Measurements from ENCODE around the gene AFAP1L1. TPM values are rescaled to one million over a fixed set of nuclear protein-coding genes. Genes with fewer than 3 reads are reported as not detected.

AFAP1L1 gene
- total RNA-seq, 4 donors from 2014 or later: 10.3 to 20.6 (median 14.0) TPM

DNA sequence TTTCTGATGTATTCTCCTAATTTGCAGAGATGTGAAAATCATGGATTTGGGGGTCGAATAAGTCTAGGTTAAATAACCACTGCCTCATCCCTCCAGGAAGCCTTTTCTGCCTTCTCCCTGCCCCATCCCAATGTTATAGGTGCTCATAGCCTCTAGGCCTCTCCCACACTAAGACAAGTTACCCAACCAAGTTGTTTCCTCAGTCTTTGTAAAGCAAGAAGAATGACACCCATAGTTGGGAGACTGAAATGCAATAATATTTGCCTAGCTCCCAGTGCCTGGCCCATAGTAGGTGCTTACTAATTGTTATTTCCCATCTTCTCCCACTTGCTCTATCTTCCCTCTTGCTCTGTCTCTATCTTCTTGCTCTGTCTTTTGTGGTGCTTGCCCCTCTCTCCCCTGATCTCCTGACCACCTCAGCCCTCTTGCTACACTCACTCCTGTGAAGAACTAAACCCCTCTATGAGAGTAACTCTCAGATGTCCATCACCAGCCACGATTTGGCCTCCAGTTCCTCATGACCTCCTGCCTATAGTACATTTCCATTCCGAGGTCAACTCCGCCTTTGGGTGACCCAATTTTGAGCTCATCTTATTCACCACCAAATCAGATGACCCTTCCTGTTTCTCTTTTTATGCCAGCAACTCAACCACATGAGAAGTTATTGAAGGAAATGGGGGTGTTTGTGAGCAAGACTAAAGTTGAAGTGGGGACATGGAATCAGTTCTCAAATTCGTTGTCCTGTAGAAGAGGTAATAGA, 7.0 kb downstream of the AFAP1L1 start:
- WGBS, 2 donors (ENCODE audit: low coverage in 1 of 2): 71 to 73% methylated on average over 5 of the region's 5 CpGs
- TF ChIP-seq, protein P1, sequence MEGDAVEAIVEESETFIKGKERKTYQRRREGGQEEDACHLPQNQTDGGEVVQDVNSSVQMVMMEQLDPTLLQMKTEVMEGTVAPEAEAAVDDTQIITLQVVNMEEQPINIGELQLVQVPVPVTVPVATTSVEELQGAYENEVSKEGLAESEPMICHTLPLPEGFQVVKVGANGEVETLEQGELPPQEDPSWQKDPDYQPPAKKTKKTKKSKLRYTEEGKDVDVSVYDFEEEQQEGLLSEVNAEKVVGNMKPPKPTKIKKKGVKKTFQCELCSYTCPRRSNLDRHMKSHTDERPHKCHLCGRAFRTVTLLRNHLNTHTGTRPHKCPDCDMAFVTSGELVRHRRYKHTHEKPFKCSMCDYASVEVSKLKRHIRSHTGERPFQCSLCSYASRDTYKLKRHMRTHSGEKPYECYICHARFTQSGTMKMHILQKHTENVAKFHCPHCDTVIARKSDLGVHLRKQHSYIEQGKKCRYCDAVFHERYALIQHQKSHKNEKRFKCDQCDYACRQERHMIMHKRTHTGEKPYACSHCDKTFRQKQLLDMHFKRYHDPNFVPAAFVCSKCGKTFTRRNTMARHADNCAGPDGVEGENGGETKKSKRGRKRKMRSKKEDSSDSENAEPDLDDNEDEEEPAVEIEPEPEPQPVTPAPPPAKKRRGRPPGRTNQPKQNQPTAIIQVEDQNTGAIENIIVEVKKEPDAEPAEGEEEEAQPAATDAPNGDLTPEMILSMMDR (IDR thresholded peaks at IDR 0.05): no peak
- TF ChIP-seq POLR2A (IDR thresholded peaks at IDR 0.05): no peak
- no peak for TF ChIP-seq POLR2AphosphoS5 (IDR thresholded peaks at IDR 0.05)
- no peak for TF ChIP-seq EP300 (IDR thresholded peaks at IDR 0.05)
- H3K4me1 ChIP-seq: peaks cover 0 to 32% (median 0%) of the 10 kb centered on the region in 3 donors
- ATAC-seq: no peak
- H3K4me3 ChIP-seq: no peak overlapping the region
- H3K27me3 ChIP-seq: no peaks in the 10 kb centered on the region
- H3K36me3 ChIP-seq: no peaks in the 10 kb centered on the region
- H3K27ac ChIP-seq: peak overlapping the region in 3 of 4 donors; percentile 2 to 32 (median 7)
- no peaks in the 10 kb centered on the region for H3K9me3 ChIP-seq

DNA sequence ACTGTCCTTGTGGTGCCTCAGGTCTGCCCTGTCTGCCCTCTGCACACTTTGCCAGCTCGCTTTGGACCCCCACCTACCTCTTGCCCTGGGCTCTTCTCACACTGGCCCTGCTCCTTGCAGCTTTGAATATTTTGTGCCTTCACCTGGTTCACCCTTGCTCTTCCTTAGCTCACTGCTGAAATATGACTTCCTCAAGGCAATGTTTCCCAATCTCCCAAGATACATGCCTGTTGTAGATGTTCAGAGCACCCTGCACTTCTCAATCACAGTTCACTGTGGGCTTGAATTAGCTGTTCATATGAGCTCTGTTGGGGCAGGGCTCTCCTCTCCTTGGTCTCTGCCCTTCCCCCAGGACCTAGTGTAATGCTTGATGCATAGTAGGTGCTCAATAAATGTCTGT, 8.0 kb downstream of the AFAP1L1 start:
- no peak overlapping the region for H3K4me3 ChIP-seq
- H3K4me1 ChIP-seq: peaks cover 0 to 34% (median 0%) of the 10 kb centered on the region in 3 donors
- H3K9me3 ChIP-seq: no peaks in the 10 kb centered on the region
- WGBS, 2 donors (ENCODE audit: low coverage in 1 of 2): 86 to 100% methylated on average over 1 of the region's 1 CpG
- TF ChIP-seq EP300 (IDR thresholded peaks at IDR 0.05) (no peak), POLR2AphosphoS5 (IDR thresholded peaks at IDR 0.05) (no peak), POLR2A (IDR thresholded peaks at IDR 0.05) (no peak)
- TF ChIP-seq, protein P1 (IDR thresholded peaks at IDR 0.05): no peak
- H3K36me3 ChIP-seq: no peaks in the 10 kb centered on the region
- no peaks in the 10 kb centered on the region for H3K27me3 ChIP-seq
- H3K27ac ChIP-seq: no peak overlapping the region
- ATAC-seq: no peak

DNA sequence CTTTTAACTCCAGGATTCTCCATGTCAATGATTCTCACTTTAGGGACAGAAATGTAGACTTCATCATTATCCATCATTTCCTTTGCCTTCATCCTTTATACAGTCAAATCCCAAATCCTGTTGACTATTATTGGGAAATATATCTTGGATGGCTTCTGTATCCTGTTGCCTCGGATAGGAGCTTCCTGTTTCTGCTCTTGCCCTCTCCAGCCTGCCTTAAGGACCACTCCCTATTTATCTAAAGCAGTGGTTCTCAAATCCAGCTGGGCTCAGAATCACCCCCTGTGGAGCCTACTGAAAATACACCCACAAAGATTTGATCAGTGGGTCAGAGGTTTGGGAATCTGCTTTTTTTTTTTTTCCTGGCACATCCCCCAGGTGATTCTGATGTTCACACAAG, 8.5 kb downstream of the AFAP1L1 start:
- Histone ChIP-seq H3K4me3 (no peak overlapping the region), H3K36me3 (no peaks in the 10 kb centered on the region), H3K27ac (no peak overlapping the region), H3K27me3 (no peaks in the 10 kb centered on the region), H3K4me1 (peaks cover 0 to 34% (median 0%) of the 10 kb centered on the region in 3 donors), H3K9me3 (no peaks in the 10 kb centered on the region)
- 45 to 62% methylated on average over 1 of the region's 1 CpG for WGBS, 2 donors (ENCODE audit: low coverage in 1 of 2)
- TF ChIP-seq, protein P1 (IDR thresholded peaks at IDR 0.05): no peak
- TF ChIP-seq POLR2AphosphoS5 (IDR thresholded peaks at IDR 0.05) (no peak), EP300 (IDR thresholded peaks at IDR 0.05) (no peak), POLR2A (IDR thresholded peaks at IDR 0.05) (no peak)
- ATAC-seq: no peak

DNA sequence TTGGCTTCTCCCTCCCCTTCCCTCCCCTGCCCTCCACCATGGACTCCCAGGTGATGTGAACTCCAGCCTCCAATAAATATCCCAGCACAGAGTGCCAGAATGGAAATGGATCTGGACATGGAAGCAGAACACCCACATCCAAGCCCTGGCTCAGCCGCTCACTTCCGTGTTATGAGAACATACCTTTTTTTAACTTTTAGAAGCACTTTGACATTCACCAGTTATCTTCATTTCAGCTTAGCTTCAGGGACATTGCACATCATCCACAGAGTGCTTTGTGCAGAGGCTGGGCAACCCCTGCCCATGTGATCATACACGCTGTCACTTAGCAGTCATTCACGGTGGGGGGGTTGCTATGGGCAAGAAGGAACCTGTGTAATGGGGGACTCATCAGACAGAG, 9.1 kb downstream of the AFAP1L1 start:
- 77 to 90% methylated on average over 4 of the region's 4 CpGs for WGBS, 2 donors (ENCODE audit: low coverage in 1 of 2)
- Histone ChIP-seq H3K4me3 (no peak overlapping the region), H3K9me3 (no peaks in the 10 kb centered on the region), H3K27me3 (no peaks in the 10 kb centered on the region), H3K36me3 (no peaks in the 10 kb centered on the region), H3K27ac (no peak overlapping the region), H3K4me1 (peaks cover 0 to 34% (median 0%) of the 10 kb centered on the region in 3 donors)
- ATAC-seq: no peak
- TF ChIP-seq EP300 (IDR thresholded peaks at IDR 0.05) (no peak), POLR2AphosphoS5 (IDR thresholded peaks at IDR 0.05) (no peak), POLR2A (IDR thresholded peaks at IDR 0.05) (no peak)
- TF ChIP-seq, protein P1 (IDR thresholded peaks at IDR 0.05): no peak
